ENCODE data around the gene IL17D. TPM values are rescaled to one million over a fixed set of nuclear protein-coding genes. Genes with fewer than 3 reads are reported as not detected.

Gene IL17D
- total and polyA plus RNA-seq, 2 experiments from 2014 or later = 1.6 to 2.3 TPM

- no peak overlapping the region for H3K4me2 ChIP-seq
- H3K27me3 Mint-ChIP-seq (ENCODE audit: insufficient read depth, low read depth, poor library complexity) = peaks cover 47% of the 10 kb centered on the region
- no peaks in the 10 kb centered on the region; the same call in 2 of the 3 replicates for H3K36me3 Mint-ChIP-seq (ENCODE audit: low read depth)
- TF ChIP-seq POLR2AphosphoS5 (IDR thresholded peaks at IDR 0.05; ENCODE audit: low read depth) = peak; percentile 57
- TF ChIP-seq NANOG (IDR thresholded peaks at IDR 0.05; ENCODE audit: borderline replicate concordance) = no peak
- TF ChIP-seq JUNB (IDR thresholded peaks at IDR 0.05; ENCODE audit: unreplicated experiment) = no peak
- peak in 1 of 2 experiments; percentile 43; a peak in 2 of 4 replicates for TF ChIP-seq CTCF (conservative IDR thresholded peaks at IDR 0.05; ENCODE audit: low read depth in 2 of 2)
- TF ChIP-seq ZNF462 (CRISPR knock-in tag; IDR thresholded peaks at IDR 0.05) = no peak
- TF ChIP-seq EZH2 (IDR thresholded peaks at IDR 0.05; ENCODE audit: low read depth, unreplicated experiment) = no peak
- no peak for TF ChIP-seq ZNF331 (CRISPR knock-in tag; IDR thresholded peaks at IDR 0.05; ENCODE audit: low read depth)
- no peak; the same call in 1 of the 2 replicates for TF ChIP-seq CREB1 (CRISPR knock-in tag; IDR thresholded peaks at IDR 0.05; ENCODE audit: low read depth)
- H3K27ac ChIP-seq (ENCODE audit: low read depth) = no peak overlapping the region
- DNase-seq (ENCODE audit: low spot score) (peak; percentile 86), ATAC-seq (peak; percentile 74)
- H3K9me2 ChIP-seq (ENCODE audit: insufficient read depth) = no peaks in the 10 kb centered on the region
- no peaks in the 10 kb centered on the region for H3K79me2 ChIP-seq (replicated peaks; ENCODE audit: insufficient read depth)
- H4K20me1 ChIP-seq (replicated peaks; ENCODE audit: insufficient read depth) = no peaks in the 10 kb centered on the region
- H2AFZ ChIP-seq = no peak overlapping the region
- H3K4me3 ChIP-seq = peak overlapping the region; percentile 40; the same call in 1 of the 2 replicates
- no peak overlapping the region for H3K27ac Mint-ChIP-seq
- peaks cover 8% of the 10 kb centered on the region for H3K4me1 Mint-ChIP-seq
- H3K36me3 ChIP-seq (ENCODE audit: insufficient read depth) = no peaks in the 10 kb centered on the region
- H3K4me3 Mint-ChIP-seq = no peak overlapping the region; the same call in 2 of the 3 replicates
- peaks cover 7% of the 10 kb centered on the region for H3K4me1 ChIP-seq (ENCODE audit: insufficient read depth)
- H3F3A ChIP-seq (replicated peaks; ENCODE audit: low read depth) = peaks cover 4% of the 10 kb centered on the region; the same call in 1 of the 2 replicates
- H3K9me3 Mint-ChIP-seq = no peaks in the 10 kb centered on the region
- peaks cover 33% of the 10 kb centered on the region for H3K27me3 ChIP-seq (ENCODE audit: insufficient read depth)
Measured at GRCh38 chr13:20703780-20704458, 420 bp downstream of the IL17D start.

Measured in GM23338 (cell line).